PC-3 (cell line): ENCODE data around the gene HIPK2.

Experiments used
- CTCF ChIP-seq: fragments of 300-600 bp; sonication (generic); conservative IDR thresholded peaks from 2 replicates; pipeline ENCODE4 v1.5.1; 2017; ENCODE audit warnings: antibody characterized with exemption, low read depth, mild to moderate bottlenecking, low read length
- EZH2 ChIP-seq: fragments of 300-600 bp; sonication (generic); IDR thresholded peaks from one replicate; pipeline ENCODE4 v1.6.1; 2017; ENCODE audit warnings: antibody characterized with exemption, mild to moderate bottlenecking, low read length; ENCODE audit not compliant: unreplicated experiment
- EZH2phosphoT487 ChIP-seq: fragments of 300-600 bp; sonication (generic); IDR thresholded peaks from 2 replicates; pipeline ENCODE4 v1.6.1; 2018; ENCODE audit warnings: mild to moderate bottlenecking, antibody characterized with exemption, low read length, borderline replicate concordance

GRCh38 chr7:139597028-139597427, 180.8 kb downstream of the HIPK2 start:
- TF ChIP-seq CTCF = no peak
- no peak for TF ChIP-seq EZH2
- TF ChIP-seq EZH2phosphoT487 = no peak
